Ramos (cell line): Measurements from ENCODE around the gene PPP1R26.

ENCODE experiments used
- in situ Hi-C: fragments of 300-500 bp; cut with MboI; formaldehyde crosslinking; loops from one replicate; pipeline ENCODE4 v1.14.3; 2022; ENCODE audit warnings: low sequenced_read_pairs; ENCODE audit not compliant: unreplicated experiment

PPP1R26 gene

GRCh38 chr9:135487281-135488012, 7.9 kb downstream of the PPP1R26 start:
- in situ Hi-C loops: no loop called here

GRCh38 chr9:135488013-135488330, 8.4 kb downstream of the PPP1R26 start:
- in situ Hi-C loops: no loop called here

GRCh38 chr9:135488527-135488926, 8.9 kb downstream of the PPP1R26 start:
- in situ Hi-C loops: no loop called here

- in situ Hi-C loops: no loop called here
Measured at GRCh38 chr9:135489188-135489906, 9.8 kb downstream of the PPP1R26 start.

GRCh38 chr9:135490166-135490870, 10.7 kb downstream of the PPP1R26 start:
- in situ Hi-C loops: no loop called here

DNA sequence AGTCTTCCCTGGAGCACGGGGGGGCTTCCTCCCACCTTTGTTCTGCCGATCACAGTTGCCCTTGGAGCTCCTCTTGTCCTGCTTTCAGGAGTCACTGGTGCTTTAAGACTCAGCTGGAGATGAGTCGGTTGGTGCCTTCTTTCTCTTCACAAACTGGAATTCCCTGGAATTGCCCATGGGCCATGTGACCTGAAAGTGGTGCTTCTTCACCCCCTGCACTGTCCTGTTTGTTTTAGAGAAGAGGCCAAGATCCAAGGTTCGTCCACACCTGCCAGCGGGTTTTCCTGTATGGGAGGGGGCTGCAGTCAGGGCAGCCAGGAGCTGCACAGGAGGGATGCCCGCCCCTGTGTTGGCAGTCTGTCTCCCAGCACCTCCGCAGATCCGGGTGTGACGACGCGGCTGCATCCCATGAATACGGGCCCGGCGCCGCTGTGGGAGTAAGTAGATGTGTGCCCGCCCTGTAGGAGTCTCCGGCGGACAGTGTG, 11.4 kb downstream of the PPP1R26 start:
- in situ Hi-C loops: no loop called here

DNA sequence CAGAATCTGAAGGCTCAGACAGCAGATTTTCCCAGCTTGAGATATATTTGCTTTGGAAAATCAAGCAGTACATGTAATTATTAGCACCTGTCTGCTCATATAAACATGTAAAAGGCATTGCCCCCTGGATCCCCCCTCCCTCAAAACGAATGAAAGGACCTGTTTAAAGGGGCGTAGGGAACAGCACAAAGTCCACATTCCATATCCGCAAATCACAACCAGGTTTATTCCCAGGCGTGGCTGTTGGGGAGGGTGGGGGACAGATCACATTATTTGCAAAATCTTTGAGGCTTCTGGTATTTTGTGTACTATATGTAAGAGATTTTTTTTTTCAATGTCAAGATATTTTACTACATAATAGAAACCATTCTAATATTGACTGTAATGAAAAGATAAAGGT, 12.2 kb downstream of the PPP1R26 start:
- in situ Hi-C loops: no loop called here

- in situ Hi-C loops: no loop called here
Measured at GRCh38 chr9:135492886-135493669, 13.5 kb downstream of the PPP1R26 start.

- in situ Hi-C loops: no loop called here
Measured at GRCh38 chr9:135494791-135495559, 15.4 kb downstream of the PPP1R26 start.

DNA sequence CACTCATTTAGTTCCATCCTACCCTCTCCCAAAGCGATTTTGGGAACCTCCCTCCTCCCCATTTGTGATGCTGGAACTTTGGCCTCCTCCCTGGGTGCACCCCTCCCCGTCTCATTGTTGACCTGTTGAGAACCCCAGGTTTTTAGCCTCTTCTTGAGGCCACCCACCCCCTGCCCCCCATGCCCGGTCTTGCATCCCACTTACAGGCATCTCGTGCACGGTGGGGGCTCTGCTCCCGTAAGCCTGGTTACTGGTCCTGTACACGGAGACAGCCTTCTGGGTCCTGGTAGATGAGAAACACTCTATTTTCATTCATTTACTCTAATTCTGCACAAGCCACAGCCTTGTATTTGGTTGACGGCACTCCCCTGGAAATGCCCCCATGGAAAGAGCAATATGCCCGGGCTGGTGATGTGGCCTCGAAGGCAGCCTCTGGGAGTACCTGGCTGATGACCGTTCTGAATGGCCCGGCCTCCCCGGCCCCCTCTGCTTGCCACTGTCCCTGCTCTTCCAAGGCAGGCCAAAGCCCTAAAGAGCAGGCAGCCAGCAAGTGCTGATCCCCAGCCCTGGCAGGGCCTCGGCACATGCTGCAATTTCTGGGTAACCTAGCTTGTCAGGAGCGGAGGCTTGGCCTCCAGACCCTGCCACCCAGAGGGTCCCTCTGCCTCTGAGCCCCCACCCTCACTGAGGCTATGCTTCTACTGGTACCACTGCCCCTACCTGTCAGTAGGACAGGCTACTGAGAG, 19.0 kb downstream of the PPP1R26 start:
- in situ Hi-C loops: no loop called here

GRCh38 chr9:135499326-135500070, 19.9 kb downstream of the PPP1R26 start:
- in situ Hi-C loops: no loop called here

- in situ Hi-C loops: no loop called here
Measured at GRCh38 chr9:135500071-135500524, 20.5 kb downstream of the PPP1R26 start.

DNA sequence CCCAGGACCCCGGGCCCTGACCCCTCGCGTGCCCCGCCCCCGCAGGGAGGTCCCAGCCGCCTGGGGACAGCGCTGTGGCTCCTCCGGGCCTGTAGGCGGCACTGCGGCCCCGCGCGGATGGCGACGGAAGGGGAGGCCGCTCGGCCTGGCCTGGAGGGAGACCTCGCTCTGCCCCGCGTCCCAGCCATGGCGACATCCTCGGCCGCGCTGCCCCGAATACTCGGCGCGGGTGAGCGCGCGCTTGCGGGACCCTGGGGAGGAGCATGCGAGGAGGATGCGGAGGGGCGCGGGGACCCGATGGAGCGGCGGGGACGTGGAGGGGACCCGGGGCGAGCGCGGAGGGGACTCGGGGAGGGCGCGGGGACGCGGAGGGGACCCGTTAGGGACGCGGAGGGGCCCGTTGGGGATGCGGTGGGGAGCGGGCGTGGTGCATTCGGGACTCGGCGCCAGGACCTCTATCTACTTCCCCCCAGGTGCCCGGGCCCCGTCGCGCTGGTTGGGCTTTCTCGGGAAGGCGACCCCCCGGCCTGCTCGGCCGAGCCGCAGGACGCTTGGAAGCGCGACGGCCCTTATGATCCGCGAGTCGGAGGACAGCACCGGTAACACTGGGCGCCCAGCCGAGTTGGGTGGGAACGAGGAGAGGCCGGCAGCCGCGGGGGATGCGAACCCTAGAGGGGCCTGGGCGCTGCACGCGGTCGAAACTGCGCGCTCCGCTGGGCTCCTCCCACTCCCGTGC, 21.1 kb downstream of the PPP1R26 start, which contains the start of gene MRPS2:
Gene MRPS2 (plus strand): TSS at position 158 of the 736 bp plus-strand sequence. CDS start 29 bp downstream, at position 187.
- in situ Hi-C loops: no loop called here

DNA sequence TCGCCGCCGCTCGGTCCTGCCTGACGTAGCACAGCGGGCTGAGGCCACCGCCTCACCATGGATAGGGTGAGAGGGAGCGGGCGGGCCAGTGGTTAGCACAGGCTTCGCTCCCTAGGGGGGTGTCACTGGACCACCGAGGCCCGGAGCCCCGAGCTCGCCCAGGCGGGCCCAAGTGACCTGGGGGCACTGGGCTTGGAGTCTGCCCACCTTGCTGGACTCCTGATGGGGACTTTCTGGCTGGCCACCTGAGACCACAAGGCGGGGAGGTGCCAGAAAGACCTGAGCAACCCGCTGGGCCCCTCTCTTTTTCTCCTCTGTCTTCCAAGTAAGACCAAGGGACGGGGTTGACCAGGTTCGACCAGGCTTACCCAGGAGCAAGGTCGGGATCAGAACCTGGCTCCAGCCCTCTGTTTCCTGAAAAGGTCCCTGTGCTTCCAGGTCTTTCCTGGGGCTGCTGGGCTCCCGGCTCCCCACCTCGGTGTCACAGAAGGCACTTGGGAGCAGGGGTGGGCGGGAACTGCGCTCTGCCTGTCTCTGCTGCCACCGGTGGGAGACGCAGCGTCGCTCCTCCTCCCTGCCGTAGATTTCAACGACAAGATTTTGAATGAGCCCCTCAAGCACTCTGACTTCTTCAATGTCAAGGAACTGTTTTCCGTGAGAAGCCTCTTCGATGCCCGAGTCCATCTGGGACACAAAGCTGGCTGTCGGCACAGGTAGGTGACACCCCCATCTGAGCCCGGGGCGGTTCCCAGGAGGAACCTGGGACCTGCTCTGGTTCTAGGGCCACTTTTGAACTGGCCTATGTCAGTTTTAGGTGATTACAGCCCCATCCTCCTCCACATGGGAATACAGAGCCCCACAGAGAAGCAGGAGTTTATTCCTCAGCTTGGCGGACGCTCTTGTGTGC, 21.9 kb downstream of the PPP1R26 start:
- in situ Hi-C loops: no loop called here

- in situ Hi-C loops: no loop called here
Measured at GRCh38 chr9:135502168-135502872, 22.7 kb downstream of the PPP1R26 start.

DNA sequence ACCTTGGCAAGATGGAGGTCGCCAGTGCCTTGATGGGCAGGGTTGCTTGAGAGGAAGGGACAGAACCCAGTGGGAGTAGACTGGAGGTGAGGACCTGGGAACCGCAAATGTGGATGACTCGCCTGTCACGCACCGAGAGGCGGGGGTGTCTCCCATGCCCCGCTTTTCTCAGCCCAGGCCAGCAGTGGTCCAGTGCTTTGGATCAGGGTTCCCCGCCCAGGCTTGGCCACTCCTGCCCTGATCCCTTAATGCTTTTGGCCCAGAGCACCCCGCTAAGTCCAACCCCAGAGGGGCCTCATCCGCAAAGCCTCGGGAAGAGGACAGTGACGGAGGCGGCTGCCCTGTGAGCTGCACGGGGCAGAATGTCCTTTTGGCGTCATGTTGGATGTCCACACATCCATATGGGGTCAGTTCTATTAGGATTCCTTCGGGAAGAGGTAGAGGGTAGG, 23.3 kb downstream of the PPP1R26 start:
- in situ Hi-C loops: no loop called here
